HEK293T (cell line): ENCODE data around the gene CD52.

ENCODE experiments used
- BHLHE40 ChIP-seq: fragments of 450-650 bp; IDR thresholded peaks from 2 replicates; pipeline ENCODE4 v1.6.1; 2016; ENCODE audit warnings: mild to moderate bottlenecking, moderate library complexity, borderline replicate concordance
- ELF4 ChIP-seq: fragments of 450-650 bp; IDR thresholded peaks from 2 replicates; pipeline ENCODE4 v1.6.1; 2017; ENCODE audit warnings: antibody characterized with exemption
- FOXA1 ChIP-seq: fragments of 450-650 bp; IDR thresholded peaks from 2 replicates; pipeline ENCODE4 v1.6.1; 2016; ENCODE audit warnings: mild to moderate bottlenecking
- FOXK2 ChIP-seq: fragments of 450-650 bp; IDR thresholded peaks from 2 replicates; pipeline ENCODE4 v1.6.1; 2016; ENCODE audit warnings: mild to moderate bottlenecking
- HDGF ChIP-seq: fragments of 450-650 bp; IDR thresholded peaks from 2 replicates; pipeline ENCODE4 v1.6.1; 2017; ENCODE audit warnings: antibody characterized with exemption, borderline replicate concordance
- NFRKB ChIP-seq: fragments of 450-650 bp; IDR thresholded peaks from 2 replicates; pipeline ENCODE4 v1.6.1; 2016; ENCODE audit warnings: mild to moderate bottlenecking, moderate library complexity
- PKNOX1 ChIP-seq: fragments of 450-650 bp; IDR thresholded peaks from 2 replicates; pipeline ENCODE4 v1.6.1; 2016
- SP1 ChIP-seq: fragments of 450-650 bp; IDR thresholded peaks from 2 replicates; pipeline ENCODE4 v1.6.1; 2017
- SUZ12 ChIP-seq: fragments of 450-650 bp; IDR thresholded peaks from 2 replicates; pipeline ENCODE4 v1.6.1; 2016; ENCODE audit warnings: mild to moderate bottlenecking
- TARDBP ChIP-seq: fragments of 450-650 bp; IDR thresholded peaks from 2 replicates; pipeline ENCODE4 v1.6.1; 2016
- ZNF384 ChIP-seq: fragments of 450-650 bp; IDR thresholded peaks from 2 replicates; pipeline ENCODE4 v1.6.1; 2016

- no peak for TF ChIP-seq TARDBP
- TF ChIP-seq FOXA1 = no peak
- no peak for TF ChIP-seq SUZ12
- TF ChIP-seq PKNOX1 = no peak
- no peak for TF ChIP-seq FOXK2
- no peak for TF ChIP-seq HDGF
- TF ChIP-seq SP1 = no peak
- TF ChIP-seq BHLHE40 = no peak
- TF ChIP-seq ELF4 = no peak
- TF ChIP-seq ZNF384 = no peak
- no peak for TF ChIP-seq NFRKB
Measured at GRCh38 chr1:26360807-26361604, 43.2 kb downstream of the CD52 start.
